ENCODE measurements around the gene PRMT7. TPM values are rescaled to one million over a fixed set of nuclear protein-coding genes. Genes with fewer than 3 reads are reported as not detected.
A peak's percentile ranks its signal among the peaks of the same experiment; 100 is the strongest.

Gene PRMT7
- total and polyA plus RNA-seq, 8 donors = 11.6 to 47.9 (median 17.9) TPM

- intact Hi-C loops (cut with DNase I) = no loop called here
- no peaks in the 10 kb centered on the region for H3K4me1 ChIP-seq
- no peaks in the 10 kb centered on the region for H3K9me3 ChIP-seq
- WGBS, 2 donors = 96 to 97% methylated on average over 6 of the region's 6 CpGs
- H3K27ac ChIP-seq = no peak overlapping the region
- H3K27me3 ChIP-seq = no peaks in the 10 kb centered on the region
- ATAC-seq (no peak), FAIRE-seq (no peak), DNase-seq (no peak)
- H3K4me3 ChIP-seq = no peak overlapping the region
- peaks cover 0 to 10% (median under 1%) of the 10 kb centered on the region in 3 donors for H3K36me3 ChIP-seq
- TF ChIP-seq CTCF (IDR thresholded peaks at IDR 0.05) = no peak
Observed at GRCh38 chr16:68319185-68319908, 8.5 kb downstream of the PRMT7 start.

GRCh38 chr16:68324336-68324735 is 13.5 kb downstream of the PRMT7 start:
- Histone ChIP-seq H3K27me3 (no peaks in the 10 kb centered on the region), H3K27ac (no peak overlapping the region), H3K4me3 (no peak overlapping the region), H3K9me3 (no peaks in the 10 kb centered on the region), H3K36me3 (peaks cover 0 to 9% (median 6%) of the 10 kb centered on the region in 3 donors), H3K4me1 (no peaks in the 10 kb centered on the region)
- DNase-seq (no peak), FAIRE-seq (no peak), ATAC-seq (no peak)
- 92 to 94% methylated on average over 5 of the region's 5 CpGs for WGBS, 2 donors
- intact Hi-C loops (cut with DNase I) = no loop called here
- TF ChIP-seq CTCF (IDR thresholded peaks at IDR 0.05) = no peak

- DNase-seq = no peak
- Histone ChIP-seq H3K27me3 (no peaks in the 10 kb centered on the region), H3K36me3 (peaks cover 0 to 9% (median 6%) of the 10 kb centered on the region in 3 donors), H3K4me3 (no peak overlapping the region), H3K9me3 (no peaks in the 10 kb centered on the region), H3K4me1 (no peaks in the 10 kb centered on the region), H3K27ac (no peak overlapping the region)
- TF ChIP-seq CTCF (IDR thresholded peaks at IDR 0.05) = no peak
- WGBS, 2 donors = 91 to 93% methylated on average over 8 of the region's 8 CpGs
- intact Hi-C loops (cut with DNase I) = loop anchor here in 2 of 3 donors (5.0 kb wide), 2 partner anchors 63 to 68 kb away; partner anchors contain the start of gene SLC7A6 (in 1 of the 2)
- FAIRE-seq = no peak
- no peak for ATAC-seq
Observed at GRCh38 chr16:68324780-68325357, 14.1 kb downstream of the PRMT7 start.

- peak; percentile 97 to 99 (median 98) for ATAC-seq
- intact Hi-C loops (cut with DNase I) = loop anchor here in 2 of 3 donors (5.0 kb wide), 2 partner anchors 66 to 71 kb away; partner anchors contain the start of gene SLC7A6 (in 1 of the 2)
- no peak overlapping the region for H3K4me3 ChIP-seq
- peak; percentile 74 to 89 (median 84) for TF ChIP-seq CTCF (IDR thresholded peaks at IDR 0.05)
- no peaks in the 10 kb centered on the region for H3K9me3 ChIP-seq
- FAIRE-seq = no peak
- peaks cover 0 to 9% (median 0%) of the 10 kb centered on the region in 3 donors for H3K36me3 ChIP-seq
- DNase-seq = peak; percentile 67 to 87 (median 76)
- H3K27ac ChIP-seq = no peak overlapping the region
- no peaks in the 10 kb centered on the region for H3K4me1 ChIP-seq
- WGBS, 2 donors = 37 to 38% methylated on average over 13 of the region's 13 CpGs
- H3K27me3 ChIP-seq = no peaks in the 10 kb centered on the region
Observed at GRCh38 chr16:68328151-68328859, 17.5 kb downstream of the PRMT7 start.

Measured in pancreas (tissue), 10 donors.